LoVo (cell line): ENCODE results near the gene LRG1.

Experiments
- DNase-seq: peaks from one replicate; pipeline ENCODE4 v3.0.0-alpha.2; 2016; ENCODE audit warnings: low spot score

Gene LRG1, protein sequence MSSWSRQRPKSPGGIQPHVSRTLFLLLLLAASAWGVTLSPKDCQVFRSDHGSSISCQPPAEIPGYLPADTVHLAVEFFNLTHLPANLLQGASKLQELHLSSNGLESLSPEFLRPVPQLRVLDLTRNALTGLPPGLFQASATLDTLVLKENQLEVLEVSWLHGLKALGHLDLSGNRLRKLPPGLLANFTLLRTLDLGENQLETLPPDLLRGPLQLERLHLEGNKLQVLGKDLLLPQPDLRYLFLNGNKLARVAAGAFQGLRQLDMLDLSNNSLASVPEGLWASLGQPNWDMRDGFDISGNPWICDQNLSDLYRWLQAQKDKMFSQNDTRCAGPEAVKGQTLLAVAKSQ

DNA sequence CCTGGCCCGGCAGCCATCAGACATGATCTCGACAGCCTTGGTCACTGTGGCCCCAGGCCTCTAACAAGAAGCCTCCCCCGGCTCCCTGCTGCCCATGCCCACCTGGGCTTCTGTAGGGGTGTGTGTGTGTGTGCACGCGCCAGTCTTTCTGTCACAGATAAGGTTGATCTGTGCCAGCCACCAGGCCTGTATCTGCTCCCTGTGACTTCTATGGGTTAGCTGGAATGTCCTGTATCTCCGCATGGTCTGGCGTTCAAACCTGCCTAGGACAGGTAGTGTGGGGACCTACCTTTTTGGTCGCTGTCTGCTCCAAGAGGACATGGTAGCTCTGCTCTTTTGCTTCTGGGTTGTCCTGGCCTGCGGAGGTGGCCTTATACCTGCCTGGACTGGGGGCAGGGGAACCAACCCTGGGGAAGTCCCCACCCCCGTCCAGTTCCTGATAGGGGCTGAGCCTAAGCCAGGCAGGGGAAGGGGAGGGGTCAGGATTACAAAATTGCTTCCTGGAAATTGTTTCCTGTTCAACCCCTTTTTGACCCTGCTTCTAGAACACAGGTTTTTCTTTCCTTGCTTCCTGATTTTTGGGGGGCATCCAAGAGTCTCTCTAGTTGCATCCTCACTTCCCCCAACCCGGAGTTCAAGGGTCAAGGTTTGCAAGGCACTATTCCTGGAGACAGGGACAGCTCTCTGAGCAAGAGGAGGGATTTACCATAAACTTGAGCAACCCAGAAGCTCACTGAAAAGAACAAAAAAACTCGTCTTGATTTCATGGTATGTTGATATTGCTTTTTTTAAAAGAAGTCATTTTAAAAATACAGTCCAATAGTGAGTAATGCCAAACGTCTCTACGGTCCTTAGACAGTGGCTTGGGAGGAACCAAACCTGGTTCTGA is at the start of gene LRG1:
LRG1 (minus strand) TSS at position 344 of the 889 bp plus-strand sequence; CDS start at position 321, 23 bp downstream.
- no peak for DNase-seq

DNA sequence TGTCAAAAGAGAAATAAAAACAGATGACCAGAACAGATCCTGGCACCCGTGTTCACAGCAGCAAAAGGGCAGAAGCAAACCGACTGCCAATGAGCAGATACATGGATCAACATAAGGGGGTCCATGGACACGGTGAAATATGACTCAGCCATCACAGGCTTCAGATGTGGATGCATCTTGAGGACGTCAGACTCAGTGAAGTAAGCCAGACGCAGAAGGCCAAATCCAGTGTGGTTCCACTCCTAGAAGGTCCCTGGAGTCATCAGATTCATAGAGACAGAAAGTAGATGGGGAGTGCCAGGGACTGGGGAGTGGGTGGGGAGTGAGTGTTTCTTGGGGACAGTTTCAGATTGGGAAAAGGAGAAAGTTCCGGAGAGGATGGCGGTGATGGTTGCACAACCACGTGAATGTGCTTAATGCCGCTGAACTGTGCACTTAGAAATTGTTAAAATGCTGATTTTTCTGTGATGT is 48.5 kb upstream of the LRG1 start:
- DNase-seq = no peak

DNA sequence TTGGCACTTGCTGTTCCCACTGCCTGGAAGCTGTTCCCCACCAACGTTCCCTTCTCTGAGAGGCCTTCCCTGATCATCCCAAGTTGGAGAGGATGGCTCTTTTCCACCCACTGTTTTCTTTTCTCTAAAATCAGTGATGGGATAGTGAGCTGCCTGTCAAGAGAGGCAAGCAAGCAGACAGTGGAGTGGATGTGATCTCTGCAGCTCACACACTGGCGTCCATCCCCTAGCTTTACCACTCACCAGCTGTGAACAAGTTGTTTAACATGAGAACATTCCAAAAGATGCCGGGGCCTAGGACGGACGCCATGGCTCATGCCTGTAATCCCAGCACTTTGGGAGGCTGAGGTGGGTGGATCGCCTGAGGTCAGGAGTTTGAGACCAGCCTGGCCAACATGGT is 47.7 kb upstream of the LRG1 start:
- no peak for DNase-seq

DNA sequence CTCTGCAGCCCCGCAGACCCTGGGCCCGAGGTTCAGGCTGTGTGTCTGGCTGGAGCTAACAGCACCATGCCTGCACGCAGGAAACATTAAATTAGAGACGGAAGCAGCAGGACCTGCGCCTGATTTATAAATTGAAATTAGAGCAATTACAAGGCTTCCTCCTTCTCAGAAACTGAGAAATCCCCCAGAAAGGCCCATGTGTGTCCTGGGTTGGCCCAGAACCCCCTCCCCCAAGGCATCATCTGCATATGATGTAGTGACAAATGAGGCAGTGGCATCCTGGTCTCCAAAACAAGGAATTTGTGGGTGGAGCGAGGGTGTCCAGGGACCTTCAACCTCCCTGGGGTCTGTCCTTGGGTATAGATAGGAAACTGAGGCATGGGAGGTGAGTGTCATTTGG is 46.9 kb upstream of the LRG1 start:
- no peak for DNase-seq

DNA sequence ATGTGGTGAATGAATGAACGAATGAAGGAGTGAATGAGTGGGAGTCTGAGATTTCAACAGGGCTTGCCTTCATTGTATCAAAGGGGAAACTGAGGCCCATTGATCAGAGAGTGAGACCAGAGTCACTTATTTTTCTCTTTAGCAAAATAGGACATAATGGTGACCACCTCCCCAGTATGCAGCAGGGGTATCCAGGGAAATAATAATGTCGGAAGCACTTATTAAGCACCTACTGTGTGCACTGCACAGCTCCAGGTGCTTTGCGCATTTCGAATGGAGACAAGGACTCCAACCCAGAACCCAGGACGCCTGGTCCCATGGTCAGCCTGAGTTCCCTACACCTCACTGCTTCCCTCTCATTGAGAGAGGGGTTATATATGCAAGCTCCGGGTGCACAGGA is 46.4 kb upstream of the LRG1 start:
- DNase-seq = no peak

DNA sequence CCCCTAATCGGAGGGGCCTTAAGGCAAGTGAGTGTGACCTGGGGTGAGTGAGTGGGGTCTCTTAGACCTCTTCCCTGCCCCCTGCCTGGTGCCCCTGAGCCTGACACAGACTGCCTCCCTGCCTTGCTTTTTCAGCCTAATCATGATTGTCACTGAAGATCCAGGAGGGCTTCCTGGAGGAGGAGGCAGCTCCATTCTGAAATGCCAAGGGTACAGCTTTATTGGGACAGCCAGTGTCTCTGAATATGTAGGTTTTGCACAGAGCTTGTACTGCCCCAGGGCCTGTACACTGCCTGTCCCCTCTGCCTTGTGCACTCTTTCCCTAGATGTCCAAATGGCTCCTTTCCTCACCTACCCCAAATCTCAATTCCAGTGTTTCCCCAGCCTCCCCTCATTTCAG is 45.7 kb upstream of the LRG1 start:
- DNase-seq = no peak

DNA sequence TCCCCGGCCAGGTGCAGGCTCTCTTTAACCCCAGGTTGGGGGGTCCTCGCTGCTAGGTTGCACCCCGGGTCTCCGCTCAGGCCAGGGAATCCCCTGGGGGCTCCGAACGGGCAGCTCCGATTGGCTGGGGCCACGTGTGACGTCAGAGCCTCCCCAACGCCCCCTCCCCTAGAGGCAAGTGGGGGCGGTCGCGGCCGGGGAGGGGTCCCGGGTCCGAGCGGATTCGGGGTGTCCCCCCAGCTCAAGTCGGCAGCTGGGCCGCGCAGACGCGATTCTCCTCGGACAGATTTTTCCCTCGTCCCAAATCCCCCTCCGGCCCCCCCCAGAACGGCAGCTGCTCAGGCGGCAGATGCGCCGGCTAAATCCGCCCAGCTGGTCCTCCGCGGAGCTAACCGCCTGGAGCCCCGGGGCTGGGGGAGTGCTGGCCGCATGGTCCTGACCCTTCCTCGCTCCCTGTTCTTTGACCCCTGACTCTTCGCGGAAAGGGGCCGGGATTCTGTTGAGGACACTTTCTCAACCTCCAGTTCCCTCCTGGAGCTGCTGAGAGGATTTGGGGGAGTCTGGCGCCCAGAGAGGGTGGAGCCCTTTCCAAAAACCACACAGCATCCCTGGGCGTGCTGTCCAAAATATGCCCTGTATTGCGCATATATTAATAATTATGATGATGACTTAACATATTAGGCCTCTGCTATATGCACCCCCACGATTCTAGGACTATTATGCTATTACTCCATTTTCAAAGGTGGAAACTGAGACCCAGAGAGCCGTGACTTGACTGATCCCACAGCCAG is 45.0 kb upstream of the LRG1 start:
- DNase-seq = no peak

DNA sequence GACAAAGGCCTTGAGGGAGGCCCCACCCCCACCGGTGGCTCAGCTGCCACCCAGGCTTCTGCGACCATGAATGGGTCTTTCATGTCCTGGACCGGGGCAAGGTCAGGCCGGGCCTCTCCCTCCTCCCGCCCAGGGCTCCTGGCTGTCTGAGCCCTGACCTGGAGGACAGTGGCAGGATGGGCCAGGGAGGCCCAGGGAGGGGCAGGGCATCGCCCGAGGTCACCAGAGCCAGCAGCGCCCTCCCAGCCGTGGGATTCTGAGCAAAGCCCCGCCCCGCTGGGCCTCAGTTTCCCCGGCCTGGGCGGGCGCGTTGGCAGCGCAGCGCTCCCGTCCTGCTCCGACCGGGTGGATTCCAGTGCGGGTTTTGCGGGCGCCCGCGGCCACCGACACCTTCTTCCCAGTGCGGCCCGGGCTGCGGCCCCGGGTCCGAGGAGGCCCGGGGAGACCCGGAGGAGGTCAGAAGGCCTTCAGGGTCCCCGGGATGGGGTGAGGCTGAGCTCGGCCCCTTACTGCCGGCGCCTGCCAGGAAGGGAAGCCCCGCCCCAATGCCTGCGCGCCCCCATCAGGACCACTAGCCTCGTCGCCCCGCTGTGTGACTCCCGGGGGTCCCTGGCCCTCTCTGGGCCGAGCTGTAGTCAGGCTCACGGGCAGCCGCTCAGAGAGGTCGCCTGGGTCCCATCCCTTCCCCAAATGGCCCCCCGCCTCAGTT is 44.3 kb upstream of the LRG1 start:
- DNase-seq = peak; percentile 49

DNA sequence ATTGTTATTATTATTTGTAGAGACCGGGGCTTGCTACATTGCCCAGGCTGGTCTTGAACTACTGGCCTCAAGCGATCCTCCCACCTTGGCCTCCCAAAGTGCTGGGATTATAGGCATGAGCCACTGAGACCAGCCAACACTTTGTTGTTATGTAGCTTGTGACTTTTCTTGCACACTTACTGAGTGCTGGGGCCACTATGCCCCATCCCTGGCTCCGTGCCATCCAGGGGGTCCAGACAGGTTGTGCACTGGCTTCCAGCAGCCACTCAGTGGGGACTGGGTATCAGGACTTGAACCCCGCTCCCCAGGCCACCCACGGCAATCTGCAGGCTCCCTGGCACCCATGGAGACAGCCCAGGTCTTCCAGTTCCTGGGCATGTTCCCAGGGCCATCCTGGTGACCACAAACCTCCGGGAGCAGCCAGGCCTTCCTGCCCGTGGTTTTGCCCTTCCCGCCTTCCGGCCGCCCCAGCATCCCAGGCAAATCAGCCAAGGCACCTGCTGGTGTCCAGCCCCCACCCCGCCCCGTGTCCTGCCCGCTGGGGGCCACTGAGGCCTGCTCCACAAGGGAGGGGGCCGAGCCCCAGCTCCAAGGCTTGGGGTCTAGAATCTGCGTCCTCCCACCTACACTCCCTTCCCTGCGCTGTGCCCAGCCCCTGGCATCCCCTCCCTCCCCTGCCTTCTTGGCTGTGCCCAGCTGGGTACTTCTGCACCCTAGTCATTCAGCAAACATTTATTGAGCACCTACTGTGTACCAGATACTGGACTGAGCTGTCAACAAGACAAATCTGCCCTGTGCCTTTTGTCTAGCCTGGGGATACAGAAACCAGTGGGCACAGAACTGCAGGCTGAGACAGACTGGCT is 43.4 kb upstream of the LRG1 start:
- DNase-seq = no peak

DNA sequence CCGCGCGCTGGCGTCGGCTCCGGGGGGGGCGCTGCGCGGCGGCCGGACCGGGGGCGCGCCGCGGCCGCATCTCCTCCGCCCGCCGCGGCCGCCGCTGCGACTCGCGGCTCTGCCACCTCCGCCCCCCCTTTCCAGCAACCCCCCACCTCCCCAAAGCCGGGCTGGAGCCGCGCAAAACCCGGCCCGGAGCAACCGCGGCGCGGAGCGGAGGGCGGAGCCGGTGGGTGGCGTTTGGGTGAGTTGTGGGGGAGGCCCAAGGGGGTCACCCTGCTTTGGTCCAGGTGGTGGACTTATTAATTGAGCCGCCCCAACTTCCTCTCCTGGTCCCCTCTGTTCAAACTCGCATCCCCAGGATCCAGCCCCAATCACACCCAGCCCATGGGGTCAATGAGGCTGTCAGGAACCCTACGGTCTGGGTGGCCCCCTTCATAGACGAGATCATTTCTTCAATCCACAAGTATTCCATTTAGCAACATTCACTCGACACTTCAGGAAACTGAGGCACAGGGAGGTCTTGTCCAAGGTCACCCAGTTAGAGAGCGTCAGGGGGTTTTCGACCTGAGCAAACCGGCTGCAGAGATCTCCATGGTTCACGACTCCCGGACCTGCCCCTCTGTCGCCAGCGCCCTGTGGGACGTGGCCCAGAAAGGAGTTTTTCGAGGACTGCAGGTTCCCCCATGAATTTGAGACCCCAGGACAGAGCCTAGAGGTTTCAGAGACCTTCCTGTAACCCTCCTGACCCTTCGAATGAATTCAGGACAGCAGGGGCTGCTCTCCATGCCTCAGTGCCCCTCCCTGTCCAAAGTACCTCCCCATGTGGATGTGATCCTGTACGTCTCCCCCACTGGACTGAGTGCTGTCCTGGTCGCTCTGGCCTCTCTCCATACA is 42.1 kb upstream of the LRG1 start:
- peak; percentile 37 for DNase-seq

DNA sequence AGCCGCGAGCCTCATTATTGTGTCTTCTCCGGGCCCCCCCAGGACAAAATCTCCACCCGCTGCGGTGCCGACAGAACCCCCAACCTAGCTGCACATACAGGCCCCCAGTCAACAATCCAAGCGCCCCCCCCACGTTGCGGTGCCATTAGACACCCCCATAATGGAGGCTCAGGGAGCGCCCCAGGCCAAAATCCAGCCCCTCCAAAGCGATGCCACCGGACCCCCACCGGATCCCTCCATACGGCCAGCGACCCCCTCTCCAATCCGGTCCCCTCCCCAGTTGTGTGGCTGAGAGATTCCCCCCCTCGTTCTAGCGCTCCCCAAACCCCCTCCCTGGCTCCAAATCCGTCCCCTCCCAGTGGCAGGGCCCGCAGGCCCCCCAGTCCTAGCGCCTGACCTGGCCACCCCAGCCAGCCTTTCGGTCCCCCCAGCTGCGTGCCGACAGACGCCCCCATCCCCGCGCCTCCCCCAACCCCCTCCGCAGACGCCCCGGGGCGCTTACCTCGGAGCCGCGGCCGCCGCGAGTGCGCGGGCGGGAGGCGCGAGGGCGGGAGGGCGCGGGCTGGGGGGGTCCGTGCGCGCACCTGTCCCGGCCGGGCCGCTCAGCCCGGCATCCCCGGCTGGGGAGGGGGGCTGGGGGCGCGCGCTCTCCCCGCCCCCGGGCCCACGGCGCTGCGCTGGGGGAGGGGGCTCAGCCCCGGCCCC is 41.3 kb upstream of the LRG1 start:
- no peak for DNase-seq

DNA sequence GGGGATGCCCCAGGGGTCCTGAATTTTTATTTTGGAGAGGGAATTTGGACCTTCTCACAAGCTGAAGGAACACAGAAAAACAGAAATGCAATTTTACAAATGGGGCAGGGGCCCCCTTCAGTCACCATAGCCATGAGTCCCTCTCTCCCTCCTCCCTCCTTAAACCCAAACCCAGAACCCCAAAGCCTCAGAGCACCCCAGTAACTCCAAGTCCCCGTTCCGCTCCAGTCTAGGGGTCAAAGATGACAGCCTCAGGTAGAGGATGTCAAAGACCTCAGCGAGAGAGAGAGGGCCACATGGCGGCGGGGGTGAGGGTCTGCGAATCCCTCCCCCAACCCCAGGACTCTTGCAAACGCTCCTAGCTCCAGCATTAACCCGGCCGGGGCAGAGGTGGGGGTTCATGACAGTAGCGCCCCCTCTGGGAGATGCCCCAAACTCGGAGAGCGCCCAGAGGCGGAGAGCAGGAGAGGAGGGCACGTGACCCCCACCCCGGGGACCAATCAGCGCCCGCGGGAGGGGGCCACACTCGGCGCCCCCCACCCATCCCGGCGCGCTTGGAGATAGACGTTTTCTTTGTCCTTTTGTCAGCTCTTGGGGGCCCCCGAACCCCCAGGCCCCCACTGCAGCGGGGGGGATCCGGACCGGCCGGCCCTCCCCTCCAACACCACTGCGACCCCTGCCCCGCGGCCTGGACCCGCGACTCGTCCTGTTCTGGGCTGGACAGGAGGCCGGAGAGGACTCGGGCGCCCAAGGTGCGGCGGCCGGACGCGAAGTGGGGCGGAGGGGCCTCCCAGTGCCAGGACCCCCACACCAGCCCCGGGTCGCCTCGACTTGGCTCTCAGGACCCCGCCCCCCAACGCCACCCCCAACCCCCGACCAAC is 40.4 kb upstream of the LRG1 start:
- DNase-seq = no peak

DNA sequence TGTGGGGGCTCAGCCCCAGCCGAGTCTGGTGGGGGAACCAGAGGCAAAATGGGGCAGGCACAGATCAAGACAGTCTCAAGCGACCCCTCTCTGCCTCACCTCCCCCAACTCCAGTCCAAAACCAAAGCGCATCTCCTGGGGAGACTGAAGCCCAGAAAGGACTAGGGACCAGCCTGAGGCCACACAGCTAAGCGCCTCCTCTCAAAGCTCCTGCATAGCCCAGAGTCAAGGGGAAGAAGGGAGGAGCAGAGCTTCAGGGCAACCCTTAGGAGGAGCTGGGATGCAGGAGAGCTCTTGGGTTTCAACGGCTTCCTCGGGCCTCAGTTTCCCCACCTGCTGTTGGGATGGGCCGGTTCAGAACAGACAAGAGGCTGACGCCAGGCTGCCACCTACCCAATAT is 39.6 kb upstream of the LRG1 start:
- no peak for DNase-seq

DNA sequence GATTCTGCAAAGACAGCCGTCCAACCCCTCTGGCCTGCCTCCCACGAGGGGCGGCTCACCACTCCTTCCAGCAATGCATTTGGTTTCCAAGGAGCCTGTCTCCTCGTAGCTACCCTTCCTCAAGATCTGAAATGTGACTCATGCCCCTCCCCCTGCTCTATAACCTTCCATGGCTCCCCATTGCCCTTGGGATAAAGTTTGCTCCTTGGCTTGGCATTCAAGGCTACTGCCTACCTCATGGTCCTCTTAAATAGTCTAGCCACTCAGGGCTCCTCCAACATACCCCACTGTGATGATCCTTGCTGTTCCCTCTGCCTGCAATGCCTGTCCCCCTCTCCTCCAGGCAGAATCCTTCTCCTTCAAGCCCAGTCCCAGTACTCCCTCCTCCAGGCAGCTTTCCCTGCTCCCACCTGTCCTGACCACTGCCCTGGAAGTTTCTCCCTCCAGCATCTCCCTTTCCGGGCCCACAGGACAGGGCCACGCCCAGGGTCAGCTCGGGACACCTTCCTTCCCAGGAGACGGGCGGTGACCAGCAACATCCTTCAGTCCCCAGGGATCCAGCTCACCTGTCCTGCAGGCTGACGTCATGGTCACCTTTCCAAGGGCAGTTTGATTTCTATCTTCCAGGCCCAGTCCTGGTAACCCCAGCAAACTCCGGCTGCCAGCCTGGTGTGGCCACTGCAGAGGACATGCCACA is 38.9 kb upstream of the LRG1 start:
- no peak for DNase-seq

DNA sequence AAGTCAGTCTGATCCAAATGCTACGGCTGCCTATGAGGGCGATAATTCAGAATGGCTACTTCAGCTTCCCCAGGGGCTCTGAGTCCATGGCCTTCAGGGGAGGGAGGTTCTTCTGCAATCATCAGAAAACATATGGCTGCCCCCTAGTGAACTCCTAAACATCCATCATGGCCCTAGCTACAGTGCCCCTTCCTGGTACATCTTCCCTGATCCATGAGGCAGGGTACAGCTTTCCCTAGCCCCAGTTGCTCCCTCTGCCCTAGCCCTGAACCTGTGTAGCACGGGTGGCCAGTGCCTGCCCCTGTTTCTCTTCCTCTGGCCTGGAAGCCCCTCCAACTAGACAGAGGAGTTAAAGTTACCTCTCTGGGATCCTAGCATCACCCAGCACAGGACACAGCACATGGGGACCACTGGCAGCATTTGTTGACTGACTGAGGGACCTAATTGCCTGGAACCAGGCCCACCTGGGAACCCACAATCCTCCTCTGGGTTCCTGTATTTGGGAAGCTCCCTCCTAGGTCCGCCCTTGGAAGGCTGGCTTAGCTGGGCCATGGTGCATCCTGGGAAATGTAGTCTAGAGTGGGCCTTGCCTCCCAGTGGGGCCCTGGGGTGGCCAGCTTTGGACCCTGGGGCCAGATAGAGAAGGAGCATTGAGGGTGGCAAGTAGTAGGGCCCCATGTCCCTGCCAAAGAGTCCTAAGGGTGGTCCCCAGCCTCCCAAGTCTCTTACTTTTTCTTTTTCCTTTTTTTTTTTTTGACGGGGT is 37.4 kb upstream of the LRG1 start:
- DNase-seq = no peak
